Fibroblast of villous mesenchyme (primary cell): ENCODE measurements around the gene CDC42BPB. TPM values are rescaled to one million over a fixed set of nuclear protein-coding genes. Genes with fewer than 3 reads are reported as not detected.

ENCODE experiments used
- DNase-seq: peaks from one replicate; pipeline ENCODE4 v3.0.0-alpha.2; 2010; ENCODE audit warnings: low read depth
- H3K4me3 ChIP-seq: 2 replicates; pipeline ENCODE4 v1.5.1; 2011; ENCODE audit warnings: low read depth, mild to moderate bottlenecking, low read length
- CTCF ChIP-seq: IDR thresholded peaks from 2 replicates; pipeline ENCODE4 v1.5.1; 2012; ENCODE audit warnings: low read depth, mild to moderate bottlenecking, low read length; ENCODE audit not compliant: insufficient read depth
- total RNA-seq: library from RNA; depleted of rRNA; stranded (reverse); fragments of >200 nt; gene quantifications from 2 replicates; pipeline ENCODE4 v1.2.3, GENCODE V29; 2012

CDC42BPB gene
- total RNA-seq, 1 donor: 122 TPM

- no peak for DNase-seq
- no peak overlapping the region for H3K4me3 ChIP-seq
- no peak for TF ChIP-seq CTCF
Observed at GRCh38 chr14:102940729-102941362, 116.5 kb downstream of the CDC42BPB start.

- no peak for TF ChIP-seq CTCF
- no peak for DNase-seq
- no peak overlapping the region for H3K4me3 ChIP-seq
Observed at GRCh38 chr14:102939820-102940561, 117.4 kb downstream of the CDC42BPB start.

- H3K4me3 ChIP-seq: no peak overlapping the region
- no peak for DNase-seq
- TF ChIP-seq CTCF: no peak
Observed at GRCh38 chr14:102939329-102939728, 118.0 kb downstream of the CDC42BPB start.

GRCh38 chr14:102938191-102938590 is 119.2 kb downstream of the CDC42BPB start:
- TF ChIP-seq CTCF: no peak
- DNase-seq: no peak
- H3K4me3 ChIP-seq: no peak overlapping the region

- DNase-seq: no peak
- TF ChIP-seq CTCF: no peak
- no peak overlapping the region for H3K4me3 ChIP-seq
Observed at GRCh38 chr14:102937331-102938175, 119.8 kb downstream of the CDC42BPB start.

GRCh38 chr14:102935756-102936155 is 121.6 kb downstream of the CDC42BPB start:
- DNase-seq: no peak
- H3K4me3 ChIP-seq: no peak overlapping the region
- TF ChIP-seq CTCF: no peak
